Endothelial cell of umbilical vein (primary cell): ENCODE results near the gene MCTP2. TPM values are rescaled to one million over a fixed set of nuclear protein-coding genes. Genes with fewer than 3 reads are reported as not detected.

Experiments used
- BruUV-seq: library from RNA; stranded (reverse); fragments of 400-500 nt; replicated peaks from 2 replicates; lab custom pipeline; 2021; lab: Mats Ljungman, UMichigan
- CTCF ChIA-PET: fragments of 300-600, 350-600 bp; sonication (Branson Sonifier 250); formaldehyde crosslinking; loops from one replicate; lab custom pipeline; 2021; ENCODE audit warnings: antibody characterized with exemption, inconsistent platforms; lab: Charles Lee
- POLR2A ChIA-PET: fragments of 300-600, 350-600 bp; sonication (Branson Sonifier 250); formaldehyde crosslinking; loops from one replicate; lab custom pipeline; 2021; ENCODE audit warnings: antibody characterized with exemption, inconsistent platforms; lab: Charles Lee
- DNase-seq: peaks from one replicate; pipeline ENCODE4 v3.0.0-alpha.2; 2011; ENCODE audit warnings: low read depth, low spot score
- FAIRE-seq: peaks from 2 replicates; lab custom pipeline; 2011; peaks lifted over from hg19 to GRCh38; lab: Jason Lieb, UNC
- H2AFZ ChIP-seq: 2 replicates; pipeline ENCODE4 v1.6.0; 2012; ENCODE audit warnings: low read depth, low read length, control low read depth, inconsistent platforms
- H3K27ac ChIP-seq: 2 replicates; pipeline ENCODE4 v1.5.1; 2011; ENCODE audit warnings: low read depth, mild to moderate bottlenecking, control low read depth, low read length, moderate library complexity; ENCODE audit not compliant: insufficient read depth
- H3K27me3 ChIP-seq, 2 experiments: 2 replicates each; pipeline versions ENCODE4 v1.6.0 to v1.6.1; 2011; ENCODE audit warnings: low read length in 2 of 2, mixed read lengths in 1 of 2; ENCODE audit not compliant: control insufficient read depth in 2 of 2, insufficient read depth in 2 of 2
- H3K36me3 ChIP-seq, 2 experiments: 2 replicates in 1 of 2; 3 replicates in 1 of 2; pipeline ENCODE4 v1.5.1; 2011; ENCODE audit warnings: low read length in 2 of 2, mild to moderate bottlenecking in 1 of 2, moderate library complexity in 1 of 2; ENCODE audit not compliant: control insufficient read depth in 2 of 2, insufficient read depth in 2 of 2; ENCODE audit errors: extremely low read depth in 1 of 2
- H3K4me1 ChIP-seq: 3 replicates; pipeline ENCODE4 v1.5.1; 2011; ENCODE audit warnings: mild to moderate bottlenecking, low read length; ENCODE audit not compliant: control insufficient read depth, insufficient read depth; ENCODE audit errors: extremely low read depth
- H3K4me2 ChIP-seq: 2 replicates; pipeline ENCODE4 v1.6.1; 2011; ENCODE audit warnings: low read length, control low read depth, mixed read lengths; ENCODE audit not compliant: insufficient read depth
- H3K4me3 ChIP-seq, 3 experiments: fragments of 200-600 bp in 1 of 3; sonication (generic), shearing (Covaris generic) in 1 of 3; replicated peaks in 1 of 3; 2 replicates each; pipeline ENCODE4 v1.5.1; 2011 to 2016; ENCODE audit warnings: control low read depth in 3 of 3, low read length in 3 of 3, mild to moderate bottlenecking in 2 of 3, inconsistent platforms in 1 of 3, low read depth in 1 of 3, moderate library complexity in 1 of 3; ENCODE audit not compliant: insufficient read depth in 1 of 3
- H3K79me2 ChIP-seq: 2 replicates; pipeline ENCODE4 v1.6.0; 2012; ENCODE audit warnings: low read length, inconsistent platforms; ENCODE audit not compliant: control insufficient read depth, insufficient read depth
- H3K9ac ChIP-seq: replicated peaks from 2 replicates; pipeline ENCODE3; 2011; ENCODE audit warnings: low read length, control low read depth; ENCODE audit not compliant: insufficient read depth; ENCODE audit errors: extremely low read depth
- H3K9me1 ChIP-seq: replicated peaks from 3 replicates; pipeline ENCODE4 v1.6.0; 2011; ENCODE audit warnings: mild to moderate bottlenecking, low read length; ENCODE audit not compliant: control insufficient read depth, insufficient read depth; ENCODE audit errors: extremely low read depth
- H3K9me3 ChIP-seq: replicated peaks from 2 replicates; pipeline ENCODE4 v1.5.1; 2012; ENCODE audit warnings: low read length, inconsistent platforms; ENCODE audit not compliant: control insufficient read depth, insufficient read depth
- H4K20me1 ChIP-seq: replicated peaks from 2 replicates; pipeline ENCODE3; 2011; ENCODE audit warnings: mild to moderate bottlenecking, low read length; ENCODE audit not compliant: control insufficient read depth, insufficient read depth; ENCODE audit errors: extremely low read depth
- CTCF ChIP-seq, 2 donors: IDR thresholded peaks; 1 replicate in 1 of 2; 2 replicates in 1 of 2; pipeline ENCODE4 v1.5.1; 2011; ENCODE audit warnings: low read length in 2 of 2, mild to moderate bottlenecking in 2 of 2, moderate library complexity in 2 of 2, control low read depth in 1 of 2, inconsistent platforms in 1 of 2, low read depth in 1 of 2; ENCODE audit not compliant: insufficient read depth in 1 of 2; ENCODE audit errors: extremely low read depth in 1 of 2
- EZH2 ChIP-seq: IDR thresholded peaks from 2 replicates; pipeline ENCODE4 v1.6.1; 2012; ENCODE audit warnings: borderline replicate concordance, low read depth, mild to moderate bottlenecking, moderate library complexity, low read length, inconsistent platforms; ENCODE audit not compliant: severe bottlenecking
- FOS ChIP-seq: IDR thresholded peaks from 2 replicates; pipeline ENCODE4 v1.6.1; 2011; ENCODE audit warnings: mild to moderate bottlenecking, low read length, moderate library complexity, borderline replicate concordance; ENCODE audit not compliant: insufficient read depth
- GATA2 ChIP-seq: IDR thresholded peaks from 2 replicates; pipeline ENCODE4 v1.7.0; 2011; ENCODE audit warnings: low read depth, mild to moderate bottlenecking, moderate library complexity, mixed read lengths, low read length; ENCODE audit not compliant: insufficient read length, insufficient read depth
- JUN ChIP-seq: IDR thresholded peaks from 2 replicates; pipeline ENCODE4 v1.6.1; 2011; ENCODE audit warnings: borderline replicate concordance, low read depth; ENCODE audit not compliant: insufficient read length, insufficient read depth
- MAX ChIP-seq: IDR thresholded peaks from 2 replicates; pipeline ENCODE4 v1.6.1; 2011; ENCODE audit not compliant: insufficient read depth, insufficient read length
- MYC ChIP-seq: IDR thresholded peaks from one replicate; pipeline ENCODE4 v1.6.1; 2011; ENCODE audit warnings: mild to moderate bottlenecking, low read depth, low read length
- POLR2A ChIP-seq: IDR thresholded peaks from 2 replicates; pipeline ENCODE4 v1.6.1; 2012; ENCODE audit warnings: low read depth, mild to moderate bottlenecking, control low read depth, low read length
- POLR2AphosphoS5 ChIP-seq: IDR thresholded peaks from 2 replicates; pipeline ENCODE4 v1.6.1; 2012; ENCODE audit warnings: low read depth, mild to moderate bottlenecking, control low read depth, low read length, moderate library complexity; ENCODE audit not compliant: insufficient read depth
- dilution Hi-C: fragments of 300-500 bp; cut with MboI; formaldehyde crosslinking; loops from one replicate; pipeline ENCODE4 v1.15.0; 2019; ENCODE audit warnings: low sequenced_read_pairs; ENCODE audit not compliant: extremely low pct_ligation_motif_present
- intact Hi-C: fragments of 100-400 bp; cut with micrococcal nuclease; formaldehyde crosslinking; loops from one replicate; pipeline ENCODE4 v1.10.0; 2022
- polyA plus RNA-seq, 4 experiments: library from polyadenylated mRNA; depleted of rRNA in 3 of 4; stranded (reverse) in 3 of 4; unstranded in 1 of 4; fragments of >200 nt; gene quantifications; 2 replicates each; pipeline versions ENCODE4 v1.2.1 to v1.2.3, GENCODE V29; 2011 to 2012; ENCODE audit warnings: missing spikeins in 1 of 4
- total RNA-seq: library from RNA; stranded (reverse); gene quantifications from 2 replicates; pipeline ENCODE4 v1.2.3, GENCODE V29; 2021

Gene MCTP2
- total and polyA plus RNA-seq, 2 donors (not counting 3 experiments of a cell fraction or from before 2014, with no cell fraction given) = 0.01 to 0.75 TPM

DNA sequence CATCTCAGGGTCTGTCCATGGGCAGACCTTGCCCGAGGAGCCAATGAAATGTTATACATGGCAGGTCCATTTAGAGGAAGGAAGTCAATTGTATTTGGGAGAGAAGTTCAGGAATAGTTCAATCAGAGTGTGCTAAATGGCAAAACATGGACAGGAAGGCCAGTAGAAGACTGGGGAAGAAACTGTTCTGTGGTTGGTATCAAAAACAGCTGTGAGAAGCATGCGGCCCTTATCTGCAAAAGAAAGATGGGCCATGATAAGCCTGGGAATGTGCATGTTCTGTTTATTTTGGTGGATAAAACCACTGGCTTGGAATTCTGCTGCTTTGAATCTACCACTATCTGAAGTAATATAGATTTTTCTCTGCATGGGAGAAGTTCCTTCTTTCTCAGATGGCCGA is 100.4 kb downstream of the MCTP2 start:
- no peaks in the 10 kb centered on the region for H3K9me3 ChIP-seq
- H3K4me1 ChIP-seq = peaks cover 3% of the 10 kb centered on the region
- H3K4me3 ChIP-seq = no peak overlapping the region
- TF ChIP-seq FOS (no peak), JUN (no peak), POLR2A (no peak), CTCF (IDR thresholded peaks at IDR 0.05; ENCODE audit: extremely low read depth in 1 of 2, insufficient read depth in 1 of 2, low read depth in 1 of 2, low read length in 2 of 2) (no peak), GATA2 (no peak), POLR2AphosphoS5 (no peak)
- dilution Hi-C loops (no loop called here), intact Hi-C loops (no loop called here)
- H3K9ac ChIP-seq = no peak overlapping the region
- H3K27me3 ChIP-seq = no peaks in the 10 kb centered on the region
- no peak overlapping the region for H2AFZ ChIP-seq
- no peaks in the 10 kb centered on the region for H3K36me3 ChIP-seq
- DNase-seq (no peak), FAIRE-seq (no peak)
- no peaks in the 10 kb centered on the region for H3K9me1 ChIP-seq
- CTCF ChIA-PET = no interaction called here
- POLR2A ChIA-PET = no interaction called here
- H3K79me2 ChIP-seq = no peaks in the 10 kb centered on the region
- H3K27ac ChIP-seq = no peak overlapping the region
- no peak overlapping the region for H3K4me2 ChIP-seq
- no peaks in the 10 kb centered on the region for H4K20me1 ChIP-seq
- BruUV-seq = no TSS peak

DNA sequence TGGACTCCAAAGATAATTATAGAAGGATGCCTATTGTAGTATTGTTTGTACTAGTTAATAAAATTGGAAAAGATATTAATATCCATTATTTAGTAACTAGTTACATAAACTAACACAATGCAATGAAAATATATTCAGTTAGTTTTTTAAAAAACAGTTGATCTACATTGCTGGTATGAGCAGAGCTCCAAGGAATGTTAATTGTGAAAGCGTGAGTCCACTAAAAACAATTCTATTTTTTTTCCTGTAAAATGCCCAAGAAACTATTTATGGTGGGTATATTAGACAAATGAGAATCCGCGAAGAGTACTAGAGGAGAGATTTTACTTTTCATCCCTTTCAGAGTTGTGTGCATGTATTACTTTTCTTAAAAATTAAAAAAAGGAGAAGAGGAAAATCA is 104.3 kb downstream of the MCTP2 start:
- intact Hi-C loops (no loop called here), dilution Hi-C loops (no loop called here)
- Histone ChIP-seq H3K36me3 (no peaks in the 10 kb centered on the region), H3K79me2 (no peaks in the 10 kb centered on the region), H3K4me2 (no peak overlapping the region), H3K4me3 (no peak overlapping the region), H3K9ac (no peak overlapping the region), H3K27me3 (no peaks in the 10 kb centered on the region), H4K20me1 (no peaks in the 10 kb centered on the region), H3K9me1 (no peaks in the 10 kb centered on the region), H3K27ac (no peak overlapping the region), H3K4me1 (peaks cover 3% of the 10 kb centered on the region), H3K9me3 (no peaks in the 10 kb centered on the region), H2AFZ (no peak overlapping the region)
- no peak for FAIRE-seq
- no TSS peak for BruUV-seq
- CTCF ChIA-PET = interaction anchor here (3.7 kb wide), 1 partner anchor 12 kb away, joined by 24 read pairs; no protein-coding TSS in a partner anchor
- no peak for DNase-seq
- POLR2A ChIA-PET = no interaction called here
- no peak for TF ChIP-seq POLR2A
- TF ChIP-seq GATA2 = no peak
- TF ChIP-seq CTCF (IDR thresholded peaks at IDR 0.05; ENCODE audit: extremely low read depth in 1 of 2, insufficient read depth in 1 of 2, low read depth in 1 of 2, low read length in 2 of 2) = no peak
- TF ChIP-seq MAX = no peak
- TF ChIP-seq MYC = no peak
- no peak for TF ChIP-seq EZH2
- TF ChIP-seq FOS = no peak
- no peak for TF ChIP-seq POLR2AphosphoS5
- no peak for TF ChIP-seq JUN
